AG09319 (cell line): ENCODE results near the gene OGA.
A peak's percentile ranks its signal among the peaks of the same experiment; 100 is the strongest.

ENCODE experiments used
- DNase-seq: peaks from one replicate; pipeline ENCODE4 v3.0.0-alpha.2; 2010; ENCODE audit warnings: low read depth; ENCODE audit errors: extremely low read depth
- CTCF ChIP-seq: IDR thresholded peaks from 2 replicates; pipeline ENCODE4 v1.5.1; 2011; ENCODE audit warnings: low read depth, mild to moderate bottlenecking, inconsistent platforms, low read length, moderate library complexity

OGA gene

DNA sequence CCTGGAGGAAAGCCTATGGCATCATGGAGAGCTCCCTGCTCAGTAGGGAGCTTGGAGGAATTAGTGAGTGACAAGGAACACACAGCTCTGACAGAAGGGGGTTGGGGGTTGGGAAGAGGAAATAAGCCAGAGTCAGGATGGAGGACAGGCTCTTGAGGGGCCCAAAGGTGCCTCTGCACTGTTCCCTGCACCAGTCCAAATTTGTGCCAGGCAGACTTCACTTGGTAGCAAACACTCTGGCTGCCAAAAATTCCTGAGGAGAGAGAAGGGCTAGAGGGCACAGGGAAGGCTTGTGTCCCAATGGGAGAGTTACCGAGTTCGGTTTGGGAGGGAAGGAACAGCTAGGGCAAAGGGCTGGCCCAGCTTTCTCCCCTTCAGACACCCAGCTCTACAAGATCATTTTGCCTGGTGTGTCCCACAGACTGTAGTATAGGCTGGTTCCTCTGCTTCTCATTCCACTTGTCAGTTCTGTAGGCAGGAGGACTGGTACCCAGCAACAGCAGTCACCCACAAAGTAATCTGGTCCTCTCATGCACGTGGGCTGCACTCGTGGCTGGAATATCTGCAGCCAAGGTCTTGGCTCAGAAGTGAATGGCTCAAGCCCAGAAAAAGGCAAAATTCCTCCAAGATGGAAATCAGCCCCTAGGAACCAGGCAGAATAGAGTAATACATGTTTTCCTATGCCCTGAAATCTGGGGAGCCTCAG is 33.3 kb upstream of the OGA start:
- no peak for DNase-seq
- TF ChIP-seq CTCF: no peak

- no peak for DNase-seq
- TF ChIP-seq CTCF: no peak
Measured at GRCh38 chr10:101850749-101851148, 32.5 kb upstream of the OGA start.

GRCh38 chr10:101848894-101849351 is 30.7 kb upstream of the OGA start:
- DNase-seq: no peak

DNA sequence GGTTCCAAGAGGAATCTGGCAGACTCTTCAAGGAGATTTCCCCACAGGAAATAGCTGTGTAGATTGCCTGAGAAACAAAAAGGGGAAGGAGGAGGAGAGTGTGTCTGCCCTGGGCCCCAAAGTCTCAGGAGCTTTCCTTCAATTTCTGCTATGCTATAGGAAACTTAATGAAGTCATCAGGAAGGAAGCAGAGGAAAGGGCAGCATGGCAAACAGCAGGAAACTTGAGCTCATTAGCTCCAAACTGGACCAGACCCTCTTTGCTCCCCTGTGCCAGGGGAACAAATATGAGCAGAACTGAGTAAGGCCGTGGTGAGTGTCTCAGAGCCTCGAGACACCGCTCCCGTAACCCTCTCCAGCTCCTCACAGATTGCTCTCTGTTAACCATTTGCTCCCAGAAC is 30.2 kb upstream of the OGA start:
- no peak for TF ChIP-seq CTCF
- DNase-seq: no peak

More at GRCh38 chr10:101848894-101849351, 30.7 kb upstream of the OGA start:
- no peak for TF ChIP-seq CTCF

DNA sequence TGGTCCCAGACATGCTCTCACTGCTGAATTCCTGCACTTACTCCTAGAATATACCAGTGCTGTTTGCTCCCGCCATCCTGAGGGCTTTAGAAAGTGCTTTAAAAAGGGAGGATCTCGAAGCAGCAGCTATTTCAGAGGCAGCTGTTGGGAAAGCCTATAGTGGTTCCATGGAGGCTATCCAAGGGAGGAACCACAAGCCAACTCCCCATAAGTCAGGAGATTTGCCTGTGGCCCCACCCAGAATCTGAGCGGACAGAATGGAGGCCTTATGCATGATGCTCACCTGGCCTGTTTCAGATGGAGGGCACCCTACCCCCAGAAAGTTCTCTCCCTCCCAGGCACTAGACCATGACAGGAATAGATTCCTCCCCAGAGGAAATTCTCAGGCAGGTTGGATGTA is 27.6 kb upstream of the OGA start:
- no peak for DNase-seq
- TF ChIP-seq CTCF: no peak

DNA sequence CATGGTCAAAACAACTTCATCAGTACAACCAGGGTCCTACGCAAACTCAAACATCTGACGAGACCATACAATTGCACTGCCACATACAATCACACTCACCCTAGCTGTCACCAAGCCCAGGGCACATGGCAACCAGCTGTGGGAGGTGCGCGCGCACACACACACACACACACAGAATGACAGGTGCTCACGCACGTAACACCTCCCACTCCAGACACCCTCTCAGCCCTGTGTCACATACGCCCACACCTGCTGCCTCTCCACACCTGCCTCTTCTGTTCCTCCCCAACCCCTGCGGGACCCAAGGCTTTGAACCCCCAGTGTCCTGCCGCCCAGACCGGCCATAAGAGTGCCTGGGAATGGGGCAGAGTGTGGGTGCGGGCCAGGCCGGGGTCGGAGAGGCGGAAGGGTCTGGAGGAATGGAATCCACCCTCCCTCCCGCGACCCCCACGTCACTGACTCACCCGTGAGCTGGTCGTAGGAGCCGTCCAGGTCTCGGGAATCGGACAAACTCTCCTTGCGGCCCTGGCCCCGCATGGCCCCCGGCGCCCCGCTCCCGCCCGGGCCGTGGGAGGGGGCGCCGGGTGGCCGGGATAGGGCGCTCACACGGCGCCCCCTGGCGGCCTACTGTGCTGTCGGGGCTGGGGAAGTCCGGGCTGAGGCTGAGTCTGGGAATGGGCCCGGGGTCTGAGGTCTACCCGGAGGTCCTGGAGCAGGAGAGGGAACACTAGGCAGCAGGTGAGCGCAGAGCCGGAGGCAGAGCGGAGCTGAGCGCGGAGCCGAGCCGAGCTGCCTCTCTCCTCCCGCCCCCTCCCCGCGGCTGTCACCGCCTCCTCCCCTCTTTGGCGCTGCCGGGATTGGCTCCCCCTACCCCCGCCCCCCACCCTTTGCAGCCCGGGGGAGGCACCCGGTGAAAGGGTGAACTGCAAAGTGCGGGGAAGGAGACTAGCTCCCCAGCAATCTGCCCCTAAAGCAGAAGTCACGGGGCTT is 25.1 kb upstream of the OGA start, which contains the start of gene KCNIP2:
Gene KCNIP2 (minus strand): TSS at position 769 of the 990 bp plus-strand sequence. CDS start 232 bp downstream, at position 537.
- no peak for DNase-seq

More for the DNA sequence above, 25.1 kb upstream of the OGA start, which contains the start of gene KCNIP2:
- peak; percentile 21 for TF ChIP-seq CTCF
